Ammon's horn (tissue), 1 donor: ENCODE results near the gene VAPA.
"Not testable (repeated sequence)": the region's sequence is repeated elsewhere in the genome, so short reads cannot be mapped to it uniquely, and the experiment has no call there.

Experiments used
- DNase-seq: peaks from one replicate; pipeline ENCODE4 v3.0.0-alpha.2; 2016; ENCODE audit warnings: low spot score

The VAPA gene

DNA sequence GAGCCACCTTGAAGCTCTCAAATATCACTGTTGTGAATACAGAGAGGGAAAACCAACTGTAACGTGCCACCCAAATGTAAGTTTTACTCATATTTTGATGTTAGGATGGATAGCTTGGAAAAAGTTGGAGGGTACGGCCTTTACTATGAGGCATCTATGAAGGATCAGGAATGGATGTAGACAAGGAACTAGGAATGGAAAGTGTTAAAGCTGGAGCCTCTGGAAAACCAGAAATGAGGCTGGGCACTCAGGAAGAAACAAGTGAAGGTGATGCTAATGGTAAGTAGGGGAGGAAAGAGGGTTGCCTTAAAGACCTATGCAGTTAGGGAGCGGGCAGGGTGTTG lies 27.8 kb upstream of the VAPA start:
- no peak for DNase-seq

DNA sequence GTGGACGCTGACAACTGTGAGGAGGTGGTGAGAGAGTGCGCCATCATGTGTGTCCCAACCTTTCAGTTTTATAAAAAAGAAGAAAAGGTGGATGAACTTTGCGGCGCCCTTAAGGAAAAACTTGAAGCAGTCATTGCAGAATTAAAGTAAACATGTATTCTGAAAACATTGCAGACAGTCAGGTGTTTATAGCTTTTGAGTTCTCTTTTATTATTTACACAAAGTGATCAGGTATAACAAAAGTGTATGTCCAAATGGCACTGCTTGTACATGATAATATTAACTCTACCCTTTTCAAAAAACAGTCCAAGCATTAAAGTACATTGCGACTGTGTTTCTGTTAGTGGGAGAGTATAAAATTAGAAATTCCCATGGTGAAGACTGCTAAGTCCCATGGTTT lies 25.8 kb upstream of the VAPA start:
- DNase-seq, result no peak

DNA sequence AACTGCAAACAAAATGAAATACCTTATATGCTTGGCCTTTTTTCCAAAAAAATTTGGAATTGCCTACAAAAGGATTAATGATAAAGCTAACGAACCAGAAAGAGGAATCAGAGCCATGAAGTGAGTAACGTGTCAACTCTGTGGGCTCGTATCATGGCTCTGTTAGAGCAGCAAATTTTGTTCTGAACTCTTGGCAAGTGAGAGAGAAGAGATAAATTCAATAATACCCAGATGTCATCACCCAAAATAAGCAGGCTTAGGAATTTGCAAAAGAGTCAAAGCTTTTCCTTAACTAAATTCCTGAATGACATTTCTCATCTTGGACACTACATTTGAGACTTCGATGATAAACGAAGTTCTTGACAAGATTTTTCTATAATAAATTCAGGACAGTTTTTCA lies 23.6 kb upstream of the VAPA start:
- no peak for DNase-seq

DNA sequence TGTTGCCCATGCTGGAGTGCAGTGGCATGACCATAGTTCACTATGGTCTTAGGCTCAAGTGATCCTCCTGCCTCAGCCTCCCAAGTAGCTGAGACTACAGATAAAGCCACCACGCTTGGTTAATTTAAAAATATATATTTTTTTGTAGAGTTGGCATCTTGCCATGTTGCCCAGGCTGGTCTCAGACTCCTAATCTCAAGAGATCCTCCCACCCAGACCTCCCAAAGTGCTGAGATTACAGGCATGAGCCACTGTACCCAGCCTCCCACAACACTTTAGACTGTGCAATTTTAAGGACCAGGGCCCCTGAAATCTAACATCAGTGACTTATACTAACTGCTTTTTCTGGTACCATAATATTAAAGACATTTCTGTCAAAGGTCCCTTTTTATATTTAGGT lies 22.9 kb upstream of the VAPA start:
- no peak for DNase-seq

DNA sequence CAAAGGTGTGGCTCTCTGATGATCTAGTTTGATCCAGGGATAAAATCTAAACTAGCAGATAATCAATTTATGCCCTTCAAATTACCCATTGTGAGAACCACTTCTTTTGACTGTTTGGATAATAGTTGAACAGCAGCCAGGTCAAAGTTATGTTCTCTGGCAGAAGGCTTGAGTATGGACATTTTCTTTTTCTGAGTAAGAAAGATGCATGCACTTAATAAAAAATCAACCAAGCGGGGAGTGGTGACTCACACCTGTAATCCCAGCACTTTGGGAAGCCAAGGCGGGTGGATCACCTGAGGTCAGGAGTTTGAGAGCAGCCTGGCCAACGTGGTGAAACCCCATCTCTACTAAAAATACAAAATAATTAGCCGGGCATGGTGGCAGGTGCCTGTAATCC lies 22.3 kb upstream of the VAPA start:
- not testable (repeated sequence) for DNase-seq

DNA sequence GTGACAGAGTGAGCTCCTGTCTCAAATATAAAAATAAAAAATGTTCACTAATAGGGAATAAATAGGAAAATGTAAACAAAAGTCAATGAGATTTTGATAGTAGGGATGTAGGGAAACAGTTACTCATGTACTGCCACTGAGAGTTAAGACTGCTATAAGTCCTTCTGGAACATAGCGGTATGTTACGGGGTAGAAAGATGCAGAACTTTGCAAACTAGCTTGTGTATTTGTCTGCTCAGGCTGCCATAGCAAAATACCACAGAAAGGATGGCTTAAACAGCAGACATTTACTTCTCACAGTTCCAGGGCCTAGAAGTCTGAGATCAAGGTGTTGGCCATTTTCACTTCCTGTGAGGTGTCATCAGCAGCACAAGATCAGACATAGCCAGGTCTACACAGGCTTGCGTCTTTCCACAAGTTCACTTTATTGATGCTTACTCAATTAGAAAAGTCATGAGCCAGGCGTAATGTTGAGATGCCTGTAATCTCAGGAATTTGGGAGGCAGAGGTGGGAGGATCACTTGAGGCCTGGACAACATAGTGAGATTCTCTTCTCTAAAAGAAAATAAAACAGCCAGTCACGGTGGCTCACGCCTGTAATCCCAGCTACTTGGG lies 19.3 kb upstream of the VAPA start:
- DNase-seq, result no peak

DNA sequence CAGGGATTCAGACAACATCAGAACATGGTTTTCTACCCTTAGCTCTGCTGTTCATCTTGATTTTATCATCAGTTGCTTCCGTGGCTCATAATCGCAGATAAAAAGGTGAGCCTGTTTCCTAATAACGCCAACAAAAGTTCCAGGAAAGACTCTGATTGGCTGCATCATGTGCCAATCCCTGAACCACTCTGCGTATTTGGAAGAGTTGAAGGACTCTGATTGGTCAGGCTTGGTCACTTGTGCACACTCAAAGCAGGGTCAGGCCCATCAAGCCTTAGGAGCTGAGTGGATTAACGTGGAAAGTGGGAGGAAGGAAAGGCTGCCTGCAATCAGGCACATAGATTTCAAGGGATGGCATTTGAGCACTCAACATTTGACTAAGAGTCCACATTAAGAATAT lies 16.7 kb upstream of the VAPA start:
- DNase-seq, result no peak

DNA sequence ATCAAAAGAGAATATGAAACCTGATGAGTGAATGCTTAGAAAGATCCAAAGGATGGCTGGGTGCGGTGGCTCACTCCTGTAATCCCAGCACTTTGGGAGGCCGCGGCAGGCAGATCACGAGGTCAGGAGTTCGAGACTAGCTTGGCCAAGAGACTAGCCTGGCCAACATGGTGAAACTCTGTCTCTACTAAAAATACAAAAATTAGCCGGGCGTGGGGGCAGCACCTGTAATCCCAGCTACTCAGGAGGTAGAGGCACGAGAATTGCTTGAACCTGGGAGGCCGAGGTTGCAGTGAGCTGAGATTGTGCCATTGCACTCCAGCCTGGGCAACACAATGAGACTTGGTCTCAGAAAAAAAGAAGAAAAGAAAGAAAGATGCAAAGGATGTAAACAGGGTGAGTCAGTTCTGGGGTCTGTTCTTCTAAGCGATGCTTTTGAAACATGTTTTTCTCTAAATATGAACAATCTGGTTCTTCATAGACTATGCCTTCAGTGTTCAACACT lies 16.0 kb upstream of the VAPA start:
- not testable (repeated sequence) for DNase-seq

DNA sequence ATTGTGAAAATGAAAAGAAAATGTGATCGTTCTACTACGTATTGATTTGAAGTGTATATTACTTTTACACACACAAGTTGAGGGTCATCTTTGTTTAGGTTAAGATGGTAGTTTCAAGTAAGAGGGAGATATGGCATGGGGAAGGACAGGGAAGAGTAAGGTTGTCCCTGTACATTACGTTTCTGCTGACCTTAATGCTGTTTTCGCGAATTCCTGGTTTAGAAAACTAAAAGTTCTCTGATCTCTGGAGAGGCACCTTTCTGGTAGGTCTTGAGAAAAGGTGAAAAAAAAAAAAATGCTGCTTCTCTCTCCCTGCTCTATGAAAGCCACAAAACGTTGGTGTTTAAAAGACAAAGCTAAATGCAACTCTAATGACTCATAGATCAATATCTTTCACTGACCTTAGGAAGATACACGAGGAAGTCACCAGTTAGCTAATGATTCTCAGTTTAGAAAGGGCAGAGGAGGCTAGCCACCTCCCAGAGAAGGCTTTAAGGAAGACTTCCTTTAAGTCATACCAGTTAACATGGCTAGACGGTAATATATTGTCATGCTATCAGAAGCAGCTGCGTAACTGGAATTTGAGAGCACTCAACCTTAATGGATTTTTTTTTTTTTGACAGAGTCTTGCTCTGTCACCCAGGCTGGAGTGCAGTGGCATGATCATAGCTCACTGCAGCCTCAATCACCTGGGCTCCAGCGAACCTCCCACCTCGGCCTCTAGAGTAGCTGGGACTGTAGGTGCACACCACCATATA lies 14.8 kb upstream of the VAPA start:
- DNase-seq, result no peak

DNA sequence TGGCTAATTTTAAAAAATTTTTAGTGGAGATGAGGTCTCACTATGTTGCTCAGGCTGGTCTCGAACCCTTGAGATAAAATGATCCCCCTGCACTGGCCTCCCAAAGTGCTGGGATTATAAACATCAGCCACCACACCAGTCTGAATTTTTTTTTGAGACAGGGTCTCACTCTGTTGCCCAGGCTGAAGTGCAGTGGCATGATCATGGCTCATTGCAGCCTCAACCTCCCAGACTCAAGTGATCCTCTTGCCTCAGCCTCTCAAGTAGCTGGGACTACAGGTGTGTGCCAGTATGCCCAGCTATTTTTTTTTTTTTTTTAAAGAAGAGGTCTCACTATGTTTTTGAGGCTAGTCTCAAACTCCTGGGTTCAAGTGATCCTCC lies 14.3 kb upstream of the VAPA start:
- DNase-seq, result not testable (repeated sequence)

DNA sequence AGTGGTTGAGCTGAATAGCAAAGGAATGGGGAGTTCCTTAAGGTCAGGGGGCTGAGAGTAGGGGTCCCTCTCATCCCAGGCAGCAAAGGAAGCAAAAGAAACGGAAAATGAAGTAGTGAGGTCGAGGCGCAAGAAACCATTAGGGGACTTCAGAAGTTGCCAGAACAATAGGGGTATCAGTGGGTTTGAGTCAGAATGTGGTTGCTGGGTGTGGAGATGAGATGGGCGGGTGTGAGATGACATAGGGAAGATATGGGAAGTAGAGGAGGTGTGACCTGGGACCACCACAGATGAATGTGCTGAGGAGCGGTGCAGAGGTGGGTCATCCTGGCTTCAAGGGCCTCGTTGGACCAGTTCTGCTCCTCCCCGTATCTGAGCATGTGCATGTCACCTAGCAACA lies 13.1 kb upstream of the VAPA start:
- no peak for DNase-seq

DNA sequence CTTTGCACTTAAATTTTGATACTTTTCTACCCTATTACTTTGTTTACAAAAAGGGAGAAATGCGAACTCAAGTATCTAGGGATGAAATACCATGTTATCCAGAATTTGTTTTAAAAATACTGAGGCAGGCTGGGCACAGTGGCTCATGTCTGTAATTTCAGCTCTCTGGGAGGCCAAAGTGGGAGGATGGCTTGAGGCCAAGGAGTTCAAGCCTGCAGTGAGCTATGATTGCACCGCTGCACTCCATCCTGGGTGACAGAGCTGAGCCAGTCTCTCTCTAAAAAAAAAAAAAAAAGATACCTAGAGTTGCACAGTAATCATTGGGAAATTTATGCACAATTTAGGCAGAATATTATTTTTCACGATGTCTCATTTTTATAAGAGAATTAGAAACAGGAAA lies 12.4 kb upstream of the VAPA start:
- DNase-seq, result no peak

DNA sequence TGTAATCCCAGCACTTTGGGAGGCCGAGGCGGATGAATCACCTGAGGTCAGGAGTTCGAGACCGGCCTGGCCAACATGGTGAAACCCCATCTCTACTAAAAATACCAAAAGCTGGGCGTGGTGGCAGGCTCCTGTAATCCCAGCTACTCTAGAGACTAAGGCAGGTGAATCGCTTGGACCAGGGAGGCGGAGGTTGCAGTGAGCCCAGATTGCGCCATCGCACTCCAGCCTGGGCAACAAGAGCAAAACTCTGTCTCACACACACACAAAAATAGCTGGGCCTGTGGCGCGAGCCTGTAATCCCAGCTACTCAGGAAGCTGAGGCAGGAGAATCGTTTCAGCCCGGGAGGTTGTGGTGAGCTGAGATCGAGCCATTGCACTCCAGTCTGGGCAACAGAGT lies 11.6 kb upstream of the VAPA start:
- DNase-seq, result not testable (repeated sequence)

DNA sequence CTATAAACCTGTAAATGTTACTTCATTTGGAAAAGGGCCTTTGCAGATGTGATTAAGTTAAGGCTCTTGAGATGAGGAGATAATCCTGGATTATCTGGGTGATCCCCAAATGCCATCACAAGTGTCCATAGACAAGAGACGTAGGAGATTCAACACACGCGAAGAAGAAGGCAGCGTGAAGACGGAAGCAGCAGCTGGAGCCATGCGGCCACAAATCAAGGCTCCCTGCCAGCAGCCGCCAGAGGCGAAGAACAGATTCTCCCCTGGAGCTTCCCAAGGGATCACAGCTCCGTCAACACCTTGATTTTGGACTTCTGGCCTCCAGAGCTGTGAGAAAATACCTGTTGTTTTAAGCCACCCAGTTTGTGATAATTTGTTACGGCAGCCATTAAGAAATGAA lies 11.0 kb upstream of the VAPA start:
- no peak for DNase-seq

DNA sequence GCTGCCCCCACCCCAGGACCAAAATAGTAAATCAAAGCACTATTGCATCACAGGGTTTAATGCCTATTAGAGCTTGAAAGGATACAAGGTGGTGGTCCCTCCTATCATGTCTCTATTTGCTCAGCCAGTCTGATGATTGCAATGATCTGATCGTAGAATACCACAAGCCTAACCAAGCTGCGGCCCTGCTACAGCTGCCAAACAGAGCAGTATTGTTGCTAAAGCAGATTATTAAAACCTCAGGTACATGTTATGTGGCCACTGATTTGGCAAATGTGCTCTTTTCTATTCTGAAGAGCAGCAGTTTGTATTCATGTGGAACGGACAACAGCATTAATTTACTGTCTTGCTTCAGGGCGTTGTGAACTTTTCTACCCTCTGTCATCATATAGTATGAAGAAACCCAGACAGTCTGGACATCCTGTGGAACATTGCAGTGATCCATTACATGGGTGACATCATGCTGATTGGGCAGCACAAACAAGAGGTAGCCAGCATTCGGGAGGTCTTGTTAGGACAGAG lies 8.4 kb upstream of the VAPA start:
- DNase-seq, result no peak

DNA sequence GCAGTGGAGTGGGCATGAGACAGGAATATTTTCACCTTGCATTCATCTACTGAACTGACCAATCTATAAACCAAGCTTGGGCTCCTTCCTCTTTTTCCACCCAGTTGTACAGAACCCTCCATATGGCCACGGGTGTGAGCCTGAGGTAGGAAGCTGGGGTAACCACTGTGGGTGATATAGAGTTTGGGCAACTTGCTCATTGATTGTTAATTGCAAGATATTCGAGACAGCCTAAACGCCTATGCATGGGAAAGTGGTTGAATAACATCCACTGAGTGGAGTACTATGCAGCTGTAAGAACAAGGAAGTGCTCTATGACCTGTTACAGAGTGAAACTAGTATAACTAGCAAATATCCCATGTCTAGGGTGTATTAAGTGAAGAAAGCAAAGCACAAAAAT lies 7.3 kb upstream of the VAPA start:
- DNase-seq, result no peak

DNA sequence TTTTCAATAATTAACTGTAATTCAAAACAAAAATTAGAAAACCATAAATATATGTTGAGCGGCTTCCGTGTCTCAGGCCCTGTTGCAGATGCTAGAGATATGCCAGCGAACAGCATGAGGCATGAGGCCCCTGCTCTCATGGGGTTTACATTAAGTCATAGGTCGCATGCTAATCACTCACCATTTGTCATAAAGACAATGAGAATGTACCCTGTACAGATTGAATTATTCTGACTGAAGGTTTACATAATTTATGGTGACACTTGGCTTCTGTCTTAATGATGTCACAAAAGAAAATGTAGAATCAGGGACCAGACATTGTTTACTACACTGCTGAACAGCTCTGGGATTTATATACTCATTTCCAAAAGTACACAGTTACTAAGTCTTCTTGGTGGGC lies 5.9 kb upstream of the VAPA start:
- DNase-seq, result no peak

DNA sequence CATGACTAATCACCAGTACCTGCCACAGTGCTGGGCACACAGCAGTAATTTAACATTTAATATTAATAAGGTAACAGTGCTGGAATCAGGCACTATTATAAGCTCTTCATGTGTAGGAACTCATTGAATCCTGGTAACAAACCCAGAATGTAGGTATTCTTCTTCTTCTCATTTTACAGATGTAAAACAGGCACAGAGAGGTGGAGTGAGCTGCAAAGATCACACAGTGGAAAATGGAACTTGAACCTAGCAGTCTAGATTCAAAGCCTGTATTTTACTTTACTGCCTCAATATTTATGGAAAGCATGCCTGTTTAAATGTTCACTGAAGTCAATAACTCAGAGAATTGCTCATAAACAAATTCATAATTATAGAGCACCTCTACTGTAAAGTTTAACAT lies 3.7 kb upstream of the VAPA start:
- no peak for DNase-seq

DNA sequence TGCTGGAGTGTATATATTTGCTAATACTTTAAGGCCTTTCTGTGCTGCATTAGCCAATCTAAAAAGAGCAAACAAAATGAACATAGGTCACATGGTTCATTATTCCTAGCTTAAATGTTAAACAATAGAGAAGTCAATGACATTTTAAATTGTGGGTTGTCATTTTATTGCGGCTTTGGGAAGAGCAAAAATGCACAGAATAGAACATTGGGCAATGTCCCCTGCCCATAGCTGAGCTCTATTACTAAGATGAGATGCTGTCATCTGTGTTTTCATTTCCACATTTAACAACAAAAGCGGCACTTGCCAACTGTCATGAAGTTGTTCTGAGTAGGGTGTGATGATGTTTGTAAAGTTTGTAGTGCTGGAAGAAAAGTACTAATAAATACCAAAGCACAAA lies 3.2 kb upstream of the VAPA start:
- DNase-seq, result no peak

DNA sequence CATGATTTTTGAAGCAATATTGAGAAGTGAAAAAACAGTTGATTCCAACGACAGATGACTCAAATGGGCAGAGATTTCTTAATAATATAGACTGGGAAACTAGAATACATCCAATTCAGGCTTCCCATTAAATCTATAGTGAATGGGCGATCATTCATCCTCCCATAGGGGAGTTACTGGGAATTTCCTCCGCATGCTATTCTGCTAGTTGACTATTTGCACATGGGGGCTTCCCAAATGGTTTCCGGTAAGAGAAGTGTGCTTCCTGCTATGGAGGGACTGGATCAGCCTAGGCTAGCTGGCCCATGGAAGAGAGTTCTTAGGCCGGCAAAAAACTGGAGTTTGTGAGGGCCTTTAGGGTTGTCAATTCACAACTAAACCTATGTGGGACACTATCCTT lies 2.6 kb upstream of the VAPA start:
- DNase-seq, result no peak

DNA sequence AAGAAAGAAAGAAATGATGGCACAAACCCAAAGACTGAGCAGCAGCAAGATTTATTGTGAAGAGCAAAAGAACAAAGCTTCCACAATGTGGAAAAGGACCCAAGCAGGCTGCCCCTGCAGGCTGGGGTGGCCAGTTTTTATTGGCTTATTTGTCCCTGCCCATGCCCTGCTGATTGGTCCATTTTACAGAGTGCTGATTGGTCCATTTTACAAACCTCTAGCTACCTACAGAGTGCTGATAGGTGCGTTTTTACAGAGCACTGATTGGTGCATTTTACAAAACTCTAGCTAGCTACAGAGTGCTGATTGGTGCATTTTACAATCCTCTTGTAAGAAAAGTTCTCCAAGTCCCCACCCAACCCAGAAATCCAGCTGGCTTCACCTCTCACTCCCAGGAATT lies 1.5 kb upstream of the VAPA start:
- DNase-seq, result not testable (repeated sequence)

DNA sequence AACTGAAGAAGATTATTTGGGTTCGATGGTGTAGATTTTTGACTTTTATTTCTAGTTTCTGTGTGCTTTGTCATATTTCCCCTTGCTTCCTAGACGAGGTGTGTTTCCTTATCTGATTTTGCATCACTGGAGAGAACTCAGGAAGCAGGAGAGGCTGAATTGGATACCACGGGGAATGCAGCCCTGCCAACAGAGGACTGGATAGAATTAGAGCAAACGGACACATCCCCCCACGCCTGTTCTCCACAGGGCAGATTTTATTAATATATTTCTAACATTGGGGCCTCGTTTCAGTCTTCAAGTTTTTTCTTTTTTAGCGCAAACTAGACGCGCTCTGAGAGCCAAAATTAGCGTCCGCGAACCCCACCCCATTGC lies 678 bp upstream of the VAPA start:
- DNase-seq, result no peak

DNA sequence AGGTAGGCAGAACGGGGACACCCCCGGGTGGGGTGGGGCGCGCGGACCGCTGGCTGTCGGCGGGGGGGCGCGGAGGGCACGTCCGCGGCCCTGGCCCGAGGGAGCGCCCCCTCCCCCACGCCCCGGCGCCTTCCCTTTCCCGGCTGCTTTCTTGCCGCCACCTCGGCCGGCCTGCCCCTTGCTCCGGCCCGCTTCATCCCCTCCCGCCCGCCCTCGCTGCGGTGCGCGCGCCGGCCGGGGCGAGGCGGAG lies 443 bp downstream of the VAPA start:
- DNase-seq, result no peak

DNA sequence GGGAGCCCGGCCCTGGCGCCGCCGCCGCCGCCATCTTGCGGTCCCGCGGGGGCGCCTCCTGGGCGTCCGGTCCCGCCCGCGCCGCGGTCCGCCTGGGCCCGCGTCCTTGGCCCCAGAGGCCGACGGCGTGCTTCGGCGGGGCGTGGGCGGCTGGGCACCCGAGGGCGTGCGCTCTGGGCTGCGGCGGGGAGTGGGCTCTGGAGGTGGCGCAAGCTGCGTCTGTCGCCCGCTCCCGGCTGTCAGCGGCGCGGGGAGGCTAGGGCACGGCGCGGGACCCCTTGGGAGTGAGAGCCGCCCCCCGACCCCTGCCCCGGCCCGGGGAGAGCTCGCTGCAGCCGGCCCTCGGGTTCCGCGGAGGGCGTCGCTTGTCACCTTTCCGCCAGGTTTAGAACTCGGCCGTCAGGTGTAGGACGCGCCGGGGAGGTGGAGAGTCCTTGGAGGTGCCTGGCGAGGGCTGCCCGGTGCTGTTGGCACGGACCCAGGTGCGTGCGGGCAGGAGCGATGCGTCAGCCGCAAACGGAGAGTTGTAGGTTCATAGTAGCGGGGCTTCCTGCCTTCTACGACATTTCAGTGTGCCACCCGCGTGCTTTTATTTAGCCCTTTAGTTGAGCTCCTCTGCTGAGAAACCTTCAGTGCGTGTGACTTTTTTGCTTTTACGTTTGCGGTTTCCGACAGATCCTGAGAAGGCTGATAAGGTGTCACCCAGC lies 921 bp downstream of the VAPA start:
- DNase-seq, result peak; percentile 43
